ENCODE measurements around the gene CDC23.
"Not testable (repeated sequence)": the region's sequence is repeated elsewhere in the genome, so short reads cannot be mapped to it uniquely, and the experiment has no call there.

DNA sequence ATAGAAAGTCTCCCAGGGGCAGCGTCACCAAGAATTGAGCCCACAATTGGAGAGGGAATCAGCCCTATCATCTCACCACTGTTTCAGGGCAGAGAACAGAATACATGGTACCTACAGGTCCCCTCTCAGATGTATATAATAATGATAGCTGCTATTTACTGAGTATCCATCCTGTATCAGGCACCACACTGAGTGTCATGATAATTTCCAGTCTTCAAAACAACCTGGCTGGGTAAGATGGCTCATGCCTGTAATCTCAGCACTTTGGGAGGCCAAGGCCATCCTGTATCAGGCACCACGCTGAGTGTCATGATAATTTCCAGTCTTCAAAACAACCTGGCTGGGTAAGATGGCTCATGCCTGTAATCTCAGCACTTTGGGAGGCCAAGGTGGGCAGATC is 34.7 kb upstream of the CDC23 start:
- TF ChIP-seq, protein P1, sequence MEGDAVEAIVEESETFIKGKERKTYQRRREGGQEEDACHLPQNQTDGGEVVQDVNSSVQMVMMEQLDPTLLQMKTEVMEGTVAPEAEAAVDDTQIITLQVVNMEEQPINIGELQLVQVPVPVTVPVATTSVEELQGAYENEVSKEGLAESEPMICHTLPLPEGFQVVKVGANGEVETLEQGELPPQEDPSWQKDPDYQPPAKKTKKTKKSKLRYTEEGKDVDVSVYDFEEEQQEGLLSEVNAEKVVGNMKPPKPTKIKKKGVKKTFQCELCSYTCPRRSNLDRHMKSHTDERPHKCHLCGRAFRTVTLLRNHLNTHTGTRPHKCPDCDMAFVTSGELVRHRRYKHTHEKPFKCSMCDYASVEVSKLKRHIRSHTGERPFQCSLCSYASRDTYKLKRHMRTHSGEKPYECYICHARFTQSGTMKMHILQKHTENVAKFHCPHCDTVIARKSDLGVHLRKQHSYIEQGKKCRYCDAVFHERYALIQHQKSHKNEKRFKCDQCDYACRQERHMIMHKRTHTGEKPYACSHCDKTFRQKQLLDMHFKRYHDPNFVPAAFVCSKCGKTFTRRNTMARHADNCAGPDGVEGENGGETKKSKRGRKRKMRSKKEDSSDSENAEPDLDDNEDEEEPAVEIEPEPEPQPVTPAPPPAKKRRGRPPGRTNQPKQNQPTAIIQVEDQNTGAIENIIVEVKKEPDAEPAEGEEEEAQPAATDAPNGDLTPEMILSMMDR (IDR thresholded peaks at IDR 0.05; ENCODE audit: insufficient read depth, low read depth, low read length): not testable (repeated sequence)
- TF ChIP-seq EZH2 (IDR thresholded peaks at IDR 0.05; ENCODE audit: insufficient read depth, low read length): not testable (repeated sequence)

Measured in astrocyte (in vitro differentiated cells and primary cell).